Measurements from ENCODE around the gene MTMR12. TPM values are rescaled to one million over a fixed set of nuclear protein-coding genes. Genes with fewer than 3 reads are reported as not detected.

Gene MTMR12
- total and polyA plus RNA-seq, 10 of the 15 experiments (the other 5 are each of a cell fraction or from before 2014, with no cell fraction given): 5.0 to 22.9 (median 16.3) TPM

- TF ChIP-seq CUX1 (IDR thresholded peaks at IDR 0.05; ENCODE audit: insufficient replicate concordance, low read depth, low read length) (no peak), SUPT20H (IDR thresholded peaks at IDR 0.05; ENCODE audit: borderline replicate concordance, control insufficient read depth, low read depth, low read length) (no peak), YY1 (IDR thresholded peaks at IDR 0.05; ENCODE audit: low read depth, low read length) (0 out of 2 replicates have a peak, but pooled peaks have one; percentile 40), POU2F2 (IDR thresholded peaks at IDR 0.05; ENCODE audit: borderline replicate concordance, low read depth, low read length) (no peak), NFXL1 (IDR thresholded peaks at IDR 0.05; ENCODE audit: borderline replicate concordance) (peak; percentile 61; the same call in 1 of the 2 replicates), E4F1 (IDR thresholded peaks at IDR 0.05; ENCODE audit: borderline replicate concordance, partially characterized antibody) (no peak), ATF3 (IDR thresholded peaks at IDR 0.05; ENCODE audit: borderline replicate concordance, extremely low read depth, low read depth, low read length) (no peak), BCL11A (IDR thresholded peaks at IDR 0.05; ENCODE audit: low read depth, low read length) (no peak), RUNX3 (IDR thresholded peaks at IDR 0.05; ENCODE audit: low read length) (no peak), KLF5 (IDR thresholded peaks at IDR 0.05; ENCODE audit: partially characterized antibody) (no peak), NRF1 (conservative IDR thresholded peaks at IDR 0.05; ENCODE audit: low read depth, low read length) (no peak), EP300 (IDR thresholded peaks at IDR 0.05; ENCODE audit: borderline replicate concordance in 1 of 2, control insufficient read depth in 1 of 2, low read depth in 2 of 2, low read length in 2 of 2) (no peak)
Observed at GRCh38 chr5:32329395-32329834, 16.7 kb upstream of the MTMR12 start (continued).
